Activated naive CD4-positive, alpha-beta T cell treated with anti-CD3 and anti-CD28 coated beads, Interleukin-2, amount 10 ng/mL, durations not matched to agents 7 days and 5 days (primary cell): ENCODE data around the gene ZNF800.
"Not testable (repeated sequence)": the region's sequence is repeated elsewhere in the genome, so short reads cannot be mapped to it uniquely, and the experiment has no call there.

Experiments used
- CTCF ChIA-PET: fragments of 350-600 bp; sonication (Branson Sonifier 250); formaldehyde crosslinking; loops from one replicate; lab custom pipeline; 2021; ENCODE audit warnings: antibody characterized with exemption; lab: Charles Lee
- DNase-seq: peaks from one replicate; pipeline ENCODE4 v3.0.0-alpha.2; 2020
- H3K27ac Mint-ChIP-seq: one replicate; pipeline ENCODE4 v1.8.0; 2021; ENCODE audit warnings: mild to moderate bottlenecking, moderate library complexity, mixed read lengths
- H3K27me3 Mint-ChIP-seq: one replicate; pipeline ENCODE4 v1.8.0; 2021; ENCODE audit warnings: mild to moderate bottlenecking, mixed read lengths
- H3K36me3 Mint-ChIP-seq: one replicate; pipeline ENCODE4 v1.8.0; 2021; ENCODE audit warnings: mixed read lengths
- H3K4me1 Mint-ChIP-seq: one replicate; pipeline ENCODE4 v1.8.0; 2021; ENCODE audit warnings: mixed read lengths
- H3K4me3 Mint-ChIP-seq: one replicate; pipeline ENCODE4 v1.8.0; 2021; ENCODE audit warnings: mild to moderate bottlenecking, moderate library complexity, mixed read lengths
- H3K9me3 Mint-ChIP-seq: one replicate; pipeline ENCODE4 v1.8.0; 2021; ENCODE audit warnings: mixed read lengths

The ZNF800 gene

GRCh38 chr7:127404286-127405072, 12.0 kb upstream of the ZNF800 start:
- H3K4me3 Mint-ChIP-seq = no peak overlapping the region
- CTCF ChIA-PET = interaction anchor here (1.7 kb wide), 1 partner anchor 55 kb away, joined by 4 read pairs; no protein-coding TSS in a partner anchor
- peaks cover 4% of the 10 kb centered on the region for H3K27me3 Mint-ChIP-seq
- no peak for DNase-seq
- peak overlapping the region; percentile 49 for H3K27ac Mint-ChIP-seq
- no peaks in the 10 kb centered on the region for H3K36me3 Mint-ChIP-seq
- H3K9me3 Mint-ChIP-seq = no peaks in the 10 kb centered on the region
- H3K4me1 Mint-ChIP-seq = peaks cover 15% of the 10 kb centered on the region

- H3K4me1 Mint-ChIP-seq = peaks cover 21% of the 10 kb centered on the region
- no peak overlapping the region for H3K27ac Mint-ChIP-seq
- H3K27me3 Mint-ChIP-seq = peaks cover 23% of the 10 kb centered on the region
- peaks cover 3% of the 10 kb centered on the region for H3K36me3 Mint-ChIP-seq
- no peaks in the 10 kb centered on the region for H3K9me3 Mint-ChIP-seq
- CTCF ChIA-PET = interaction anchor here (1.5 kb wide), 1 partner anchor 51 kb away, joined by 5 read pairs; no protein-coding TSS in a partner anchor
- H3K4me3 Mint-ChIP-seq = no peak overlapping the region
- DNase-seq = no peak
These were observed 3.7 kb upstream of the ZNF800 start for GRCh38 chr7:127396184-127396583.

GRCh38 chr7:127395104-127395503, 2.6 kb upstream of the ZNF800 start:
- DNase-seq, H3K27ac Mint-ChIP-seq, H3K9me3 Mint-ChIP-seq, H3K4me3 Mint-ChIP-seq: not testable (repeated sequence)
- Mint-ChIP-seq H3K36me3 (peaks cover 11% of the 10 kb centered on the region), H3K4me1 (peaks cover 31% of the 10 kb centered on the region), H3K27me3 (peaks cover 20% of the 10 kb centered on the region)
- CTCF ChIA-PET = interaction anchor here (1.0 to 1.4 kb wide), 2 partner anchors 14 to 47 kb away, joined by 3 read pairs; no protein-coding TSS in a partner anchor

- CTCF ChIA-PET = interaction anchor here (1.3 to 1.8 kb wide), 3 partner anchors 15 to 54 kb away, joined by 3 to 5 read pairs (median 4); no protein-coding TSS in a partner anchor
- no peak for DNase-seq
- H3K4me1 Mint-ChIP-seq = peaks cover 47% of the 10 kb centered on the region
- peak overlapping the region; percentile 90 for H3K4me3 Mint-ChIP-seq
- no peaks in the 10 kb centered on the region for H3K9me3 Mint-ChIP-seq
- H3K27me3 Mint-ChIP-seq = peaks cover 20% of the 10 kb centered on the region
- H3K27ac Mint-ChIP-seq = peak overlapping the region; percentile 99
- peaks cover 24% of the 10 kb centered on the region for H3K36me3 Mint-ChIP-seq
These were observed 1.0 kb upstream of the ZNF800 start for GRCh38 chr7:127393368-127394058.

- peak overlapping the region; percentile 90 for H3K4me3 Mint-ChIP-seq
- H3K9me3 Mint-ChIP-seq = no peaks in the 10 kb centered on the region
- H3K27me3 Mint-ChIP-seq = peaks cover 20% of the 10 kb centered on the region
- DNase-seq = peak; percentile 78
- peaks cover 35% of the 10 kb centered on the region for H3K36me3 Mint-ChIP-seq
- H3K27ac Mint-ChIP-seq = peak overlapping the region; percentile 99
- H3K4me1 Mint-ChIP-seq = peaks cover 59% of the 10 kb centered on the region
- CTCF ChIA-PET = interaction anchor here (0.5 to 1.8 kb wide), 2 partner anchors 22 to 517 kb away, joined by 3 to 4 read pairs; no protein-coding TSS in a partner anchor
These were observed 334 bp downstream of the ZNF800 start for GRCh38 chr7:127392182-127392565.

- CTCF ChIA-PET = interaction anchor here (1.2 kb wide), 1 partner anchor 55 kb away, joined by 6 read pairs; no protein-coding TSS in a partner anchor
- H3K36me3 Mint-ChIP-seq = peaks cover 36% of the 10 kb centered on the region
- H3K27me3 Mint-ChIP-seq = peaks cover 20% of the 10 kb centered on the region
- peak overlapping the region; percentile 90 for H3K4me3 Mint-ChIP-seq
- peak; percentile 76 for DNase-seq
- no peaks in the 10 kb centered on the region for H3K9me3 Mint-ChIP-seq
- H3K4me1 Mint-ChIP-seq = peaks cover 60% of the 10 kb centered on the region
- H3K27ac Mint-ChIP-seq = peak overlapping the region; percentile 99
These were observed 822 bp downstream of the ZNF800 start for GRCh38 chr7:127391591-127392181.

- Mint-ChIP-seq H3K27me3 (peaks cover 20% of the 10 kb centered on the region), H3K4me1 (peaks cover 59% of the 10 kb centered on the region), H3K27ac (peak overlapping the region; percentile 95), H3K9me3 (no peaks in the 10 kb centered on the region), H3K36me3 (peaks cover 39% of the 10 kb centered on the region), H3K4me3 (peak overlapping the region; percentile 90)
- DNase-seq = no peak
- CTCF ChIA-PET = interaction anchor here (1.2 kb wide), 1 partner anchor 56 kb away, joined by 6 read pairs; no protein-coding TSS in a partner anchor
These were observed 1.5 kb downstream of the ZNF800 start for GRCh38 chr7:127390817-127391590.

- no peak for DNase-seq
- Mint-ChIP-seq H3K27me3 (peaks cover 20% of the 10 kb centered on the region), H3K27ac (no peak overlapping the region), H3K36me3 (peaks cover 42% of the 10 kb centered on the region), H3K4me3 (peak overlapping the region; percentile 90), H3K9me3 (no peaks in the 10 kb centered on the region), H3K4me1 (peaks cover 59% of the 10 kb centered on the region)
- CTCF ChIA-PET = no interaction called here
These were observed 2.2 kb downstream of the ZNF800 start for GRCh38 chr7:127390186-127390816.

GRCh38 chr7:127389321-127389720, 3.2 kb downstream of the ZNF800 start:
- Mint-ChIP-seq H3K4me1 (peaks cover 61% of the 10 kb centered on the region), H3K9me3 (no peaks in the 10 kb centered on the region), H3K27me3 (peaks cover 16% of the 10 kb centered on the region), H3K36me3 (peaks cover 44% of the 10 kb centered on the region), H3K27ac (no peak overlapping the region), H3K4me3 (no peak overlapping the region)
- DNase-seq = no peak
- CTCF ChIA-PET = interaction anchor here (0.6 kb wide), 1 partner anchor 19 kb away, joined by 3 read pairs; no protein-coding TSS in a partner anchor

- Mint-ChIP-seq H3K9me3 (no peaks in the 10 kb centered on the region), H3K36me3 (peaks cover 51% of the 10 kb centered on the region), H3K27me3 (peaks cover 7% of the 10 kb centered on the region), H3K27ac (no peak overlapping the region), H3K4me1 (peaks cover 58% of the 10 kb centered on the region), H3K4me3 (no peak overlapping the region)
- CTCF ChIA-PET = interaction anchor here (0.8 kb wide), 1 partner anchor 59 kb away, joined by 3 read pairs; no protein-coding TSS in a partner anchor
- DNase-seq = no peak
These were observed 4.5 kb downstream of the ZNF800 start for GRCh38 chr7:127387974-127388373.

GRCh38 chr7:127383123-127383835, 9.2 kb downstream of the ZNF800 start:
- H3K4me3 Mint-ChIP-seq = no peak overlapping the region
- no peak for DNase-seq
- peaks cover 51% of the 10 kb centered on the region for H3K4me1 Mint-ChIP-seq
- CTCF ChIA-PET = interaction anchor here (0.7 to 1.6 kb wide), 2 partner anchors 36 to 517 kb away, joined by 3 read pairs; no protein-coding TSS in a partner anchor
- no peak overlapping the region for H3K27ac Mint-ChIP-seq
- no peaks in the 10 kb centered on the region for H3K9me3 Mint-ChIP-seq
- no peaks in the 10 kb centered on the region for H3K27me3 Mint-ChIP-seq
- H3K36me3 Mint-ChIP-seq = peaks cover 45% of the 10 kb centered on the region

GRCh38 chr7:127382301-127383085, 10.0 kb downstream of the ZNF800 start:
- no peak for DNase-seq
- no peak overlapping the region for H3K27ac Mint-ChIP-seq
- H3K27me3 Mint-ChIP-seq = no peaks in the 10 kb centered on the region
- peaks cover 52% of the 10 kb centered on the region for H3K4me1 Mint-ChIP-seq
- no peak overlapping the region for H3K4me3 Mint-ChIP-seq
- H3K9me3 Mint-ChIP-seq = no peaks in the 10 kb centered on the region
- peaks cover 46% of the 10 kb centered on the region for H3K36me3 Mint-ChIP-seq
- CTCF ChIA-PET = interaction anchor here (1.6 kb wide), 1 partner anchor 35 kb away, joined by 3 read pairs; no protein-coding TSS in a partner anchor
